ENCODE measurements around the gene SEC24B. TPM values are rescaled to one million over a fixed set of nuclear protein-coding genes. Genes with fewer than 3 reads are reported as not detected.

The SEC24B gene
- total and polyA plus RNA-seq, 8 donors, result 4.9 to 16.5 (median 12.4) TPM

GRCh38 chr4:109473824-109474223 is 40.2 kb downstream of the SEC24B start:
- FAIRE-seq, result no peak
- 46 to 54% methylated on average over 1 of the region's 1 CpG for WGBS, 2 donors
- H3K27me3 ChIP-seq, result no peaks in the 10 kb centered on the region
- no peaks in the 10 kb centered on the region for H3K9me3 ChIP-seq
- no peaks in the 10 kb centered on the region for H3K36me3 ChIP-seq
- no peak for ATAC-seq
- H3K27ac ChIP-seq, result no peak overlapping the region
- H3K4me1 ChIP-seq, result no peaks in the 10 kb centered on the region
- no peak for TF ChIP-seq CTCF (IDR thresholded peaks at IDR 0.05)
- no peak overlapping the region for H3K4me3 ChIP-seq
- intact Hi-C loops (cut with DNase I), result no loop called here
- DNase-seq, result no peak

- Histone ChIP-seq H3K36me3 (peaks cover 0 to 10% (median 0%) of the 10 kb centered on the region in 3 donors), H3K4me1 (no peaks in the 10 kb centered on the region), H3K9me3 (no peaks in the 10 kb centered on the region), H3K27me3 (no peaks in the 10 kb centered on the region), H3K4me3 (no peak overlapping the region), H3K27ac (no peak overlapping the region)
- intact Hi-C loops (cut with DNase I), result no loop called here
- DNase-seq, result no peak
- 45 to 62% methylated on average over 1 of the region's 1 CpG for WGBS, 2 donors
- no peak for TF ChIP-seq CTCF (IDR thresholded peaks at IDR 0.05)
- no peak for FAIRE-seq
- ATAC-seq, result no peak
Measured at GRCh38 chr4:109486007-109486406, 52.4 kb downstream of the SEC24B start.

GRCh38 chr4:109494563-109494962 is 60.9 kb downstream of the SEC24B start:
- 84 to 91% methylated on average over 3 of the region's 3 CpGs for WGBS, 2 donors
- intact Hi-C loops (cut with DNase I), result no loop called here

GRCh38 chr4:109495514-109495913 is 61.9 kb downstream of the SEC24B start:
- TF ChIP-seq CTCF (IDR thresholded peaks at IDR 0.05), result no peak
- no peaks in the 10 kb centered on the region for H3K27me3 ChIP-seq
- ATAC-seq, result no peak
- no peaks in the 10 kb centered on the region for H3K9me3 ChIP-seq
- H3K4me1 ChIP-seq, result no peaks in the 10 kb centered on the region
- H3K27ac ChIP-seq, result no peak overlapping the region
- H3K36me3 ChIP-seq, result peaks cover 4 to 37% (median 12%) of the 10 kb centered on the region in 3 donors
- intact Hi-C loops (cut with DNase I), result no loop called here
- FAIRE-seq, result no peak
- 94 to 98% methylated on average over 7 of the region's 7 CpGs for WGBS, 2 donors
- H3K4me3 ChIP-seq, result no peak overlapping the region
- DNase-seq, result no peak

More at GRCh38 chr4:109494563-109494962, 60.9 kb downstream of the SEC24B start:
- H3K9me3 ChIP-seq, result no peaks in the 10 kb centered on the region
- no peak for DNase-seq
- no peaks in the 10 kb centered on the region for H3K27me3 ChIP-seq
- TF ChIP-seq CTCF (IDR thresholded peaks at IDR 0.05), result no peak
- FAIRE-seq, result no peak
- H3K36me3 ChIP-seq, result peaks cover 4 to 36% (median 12%) of the 10 kb centered on the region in 3 donors
- no peaks in the 10 kb centered on the region for H3K4me1 ChIP-seq
- H3K27ac ChIP-seq, result no peak overlapping the region
- H3K4me3 ChIP-seq, result no peak overlapping the region
- ATAC-seq, result no peak

GRCh38 chr4:109496875-109497274 is 63.3 kb downstream of the SEC24B start:
- Histone ChIP-seq H3K36me3 (peaks cover 4 to 46% (median 12%) of the 10 kb centered on the region in 3 donors), H3K27me3 (no peaks in the 10 kb centered on the region), H3K9me3 (no peaks in the 10 kb centered on the region), H3K4me1 (no peaks in the 10 kb centered on the region), H3K4me3 (no peak overlapping the region), H3K27ac (no peak overlapping the region)
- WGBS, 2 donors, result 93 to 99% methylated on average over 2 of the region's 2 CpGs
- DNase-seq (no peak), ATAC-seq (no peak), FAIRE-seq (no peak)
- intact Hi-C loops (cut with DNase I), result no loop called here
- TF ChIP-seq CTCF (IDR thresholded peaks at IDR 0.05), result no peak
